ENCODE data around the gene JDP2.

JDP2 gene

GRCh38 chr14:75409316-75410205, 18.3 kb upstream of the JDP2 start:
- DNase-seq (ENCODE audit: low read depth in 2 of 2), result no peak

GRCh38 chr14:75411214-75411540, 16.6 kb upstream of the JDP2 start:
- no peak for DNase-seq (ENCODE audit: low read depth in 2 of 2)

GRCh38 chr14:75413013-75413412, 14.8 kb upstream of the JDP2 start:
- DNase-seq (ENCODE audit: low read depth in 2 of 2), result no peak

GRCh38 chr14:75417674-75418073, 10.1 kb upstream of the JDP2 start:
- DNase-seq (ENCODE audit: low read depth in 2 of 2), result no peak

- DNase-seq (ENCODE audit: low read depth in 2 of 2), result no peak
Measured at GRCh38 chr14:75418850-75419768, 8.7 kb upstream of the JDP2 start.

- no peak for DNase-seq (ENCODE audit: low read depth in 2 of 2)
Measured at GRCh38 chr14:75422169-75422568, 5.7 kb upstream of the JDP2 start.

- no peak for DNase-seq (ENCODE audit: low read depth in 2 of 2)
Measured at GRCh38 chr14:75424496-75424895, 3.3 kb upstream of the JDP2 start.

- DNase-seq (ENCODE audit: low read depth in 2 of 2), result no peak
Measured at GRCh38 chr14:75425446-75425845, 2.4 kb upstream of the JDP2 start.

GRCh38 chr14:75426332-75427125, 1.3 kb upstream of the JDP2 start:
- DNase-seq (ENCODE audit: low read depth in 2 of 2), result no peak

- DNase-seq (ENCODE audit: low read depth in 2 of 2), result no peak
Measured at GRCh38 chr14:75427126-75427481, 718 bp upstream of the JDP2 start.

- DNase-seq (ENCODE audit: low read depth in 2 of 2), result no peak
Measured at GRCh38 chr14:75428230-75429104, 645 bp downstream of the JDP2 start.

GRCh38 chr14:75429562-75429961, 1.7 kb downstream of the JDP2 start:
- no peak for DNase-seq (ENCODE audit: low read depth in 2 of 2)

GRCh38 chr14:75430116-75430515, 2.3 kb downstream of the JDP2 start:
- no peak for DNase-seq (ENCODE audit: low read depth in 2 of 2)

GRCh38 chr14:75430526-75430925, 2.7 kb downstream of the JDP2 start:
- DNase-seq (ENCODE audit: low read depth in 2 of 2), result no peak

- no peak for DNase-seq (ENCODE audit: low read depth in 2 of 2)
Measured at GRCh38 chr14:75430976-75431375, 3.2 kb downstream of the JDP2 start.

GRCh38 chr14:75431827-75432226, 4.0 kb downstream of the JDP2 start:
- DNase-seq (ENCODE audit: low read depth in 2 of 2), result no peak

GRCh38 chr14:75432411-75432810, 4.6 kb downstream of the JDP2 start:
- DNase-seq (ENCODE audit: low read depth in 2 of 2), result no peak

GRCh38 chr14:75433631-75434071, 5.8 kb downstream of the JDP2 start:
- no peak for DNase-seq (ENCODE audit: low read depth in 2 of 2)

GRCh38 chr14:75434138-75434889, 6.5 kb downstream of the JDP2 start:
- DNase-seq (ENCODE audit: low read depth in 2 of 2), result no peak

GRCh38 chr14:75434890-75435248, 7.0 kb downstream of the JDP2 start:
- DNase-seq (ENCODE audit: low read depth in 2 of 2), result no peak

All from stimulated activated CD8-positive, alpha-beta memory T cell treated with anti-CD3 and anti-CD28 coated beads, Interleukin-7, amount 100 ng/mL, for 1 hour (primary cell).